Activated T-cell treated with anti-CD3 and anti-CD28 coated beads, Interleukin-2, amount 50 U/mL, for 24 hours (primary cell): ENCODE measurements around the gene TNFRSF1B.

ENCODE experiments used
- DNase-seq: peaks from one replicate; pipeline ENCODE4 v3.0.0-alpha.2; 2020
- H3K27ac Mint-ChIP-seq: 2 replicates; pipeline ENCODE4 v1.8.0; 2020; ENCODE audit warnings: mild to moderate bottlenecking, mixed read lengths
- H3K27me3 Mint-ChIP-seq: 2 replicates; pipeline ENCODE4 v1.8.0; 2020; ENCODE audit warnings: mixed read lengths
- H3K36me3 Mint-ChIP-seq: 2 replicates; pipeline ENCODE4 v1.8.0; 2020; ENCODE audit warnings: low read depth, mixed read lengths
- H3K4me1 Mint-ChIP-seq: 2 replicates; pipeline ENCODE4 v1.8.0; 2020; ENCODE audit warnings: low read depth, mixed read lengths
- H3K4me3 Mint-ChIP-seq: 2 replicates; pipeline ENCODE4 v1.8.0; 2020; ENCODE audit warnings: mild to moderate bottlenecking, moderate library complexity, mixed read lengths
- H3K9me3 Mint-ChIP-seq: 2 replicates; pipeline ENCODE4 v1.8.0; 2020; ENCODE audit warnings: mixed read lengths

Gene TNFRSF1B

DNA sequence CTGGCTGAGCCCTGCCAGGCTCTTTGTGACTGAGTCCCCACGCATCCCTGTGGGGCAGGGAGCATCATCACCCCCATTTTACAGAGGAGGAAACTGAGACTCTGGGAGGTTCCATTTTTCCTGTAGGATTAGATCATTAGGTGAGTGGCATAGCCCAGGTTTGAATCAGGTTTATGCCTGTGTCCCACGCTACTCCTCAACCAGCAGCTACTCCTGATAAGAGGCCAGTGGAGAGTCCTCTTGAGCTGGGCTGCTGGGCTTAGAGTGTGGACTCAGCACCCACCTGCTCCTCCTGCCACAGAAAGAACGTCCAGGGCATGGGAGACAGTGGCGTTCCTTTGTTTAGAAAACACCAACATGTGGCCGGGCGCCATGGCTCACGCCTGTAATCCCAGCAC lies 30.7 kb downstream of the TNFRSF1B start:
- Mint-ChIP-seq H3K36me3 (peaks cover 94% of the 10 kb centered on the region), H3K27ac (peak overlapping the region; percentile 68), H3K27me3 (no peaks in the 10 kb centered on the region)

DNA sequence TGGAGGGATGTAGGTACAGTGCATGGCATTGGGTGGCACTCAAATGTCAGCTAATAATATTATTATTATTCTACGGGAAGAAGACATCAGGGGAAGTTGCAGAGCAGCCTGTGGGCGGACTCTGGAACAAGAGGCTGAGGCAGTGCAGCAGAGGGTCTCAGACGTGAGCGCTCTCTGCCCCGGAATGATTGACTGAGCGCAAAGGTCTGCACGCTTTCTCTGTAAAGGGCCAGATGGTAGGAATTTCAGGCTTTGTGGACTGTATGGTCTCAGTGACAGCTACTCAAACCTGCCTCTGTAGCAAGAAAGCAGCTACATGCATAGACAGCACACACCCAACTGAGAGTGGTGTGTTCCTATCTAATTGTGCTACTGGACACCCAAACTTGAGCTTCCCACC lies 33.4 kb downstream of the TNFRSF1B start:
- H3K9me3 Mint-ChIP-seq: no peaks in the 10 kb centered on the region
- H3K27me3 Mint-ChIP-seq: no peaks in the 10 kb centered on the region
- H3K36me3 Mint-ChIP-seq: peaks cover 95% of the 10 kb centered on the region
- DNase-seq: no peak
- H3K4me1 Mint-ChIP-seq: peaks cover 79% of the 10 kb centered on the region
- H3K27ac Mint-ChIP-seq: peak overlapping the region; percentile 66
- no peak overlapping the region for H3K4me3 Mint-ChIP-seq

More for the DNA sequence above, 30.7 kb downstream of the TNFRSF1B start:
- no peaks in the 10 kb centered on the region for H3K9me3 Mint-ChIP-seq
- peaks cover 66% of the 10 kb centered on the region for H3K4me1 Mint-ChIP-seq
- no peak for DNase-seq
- no peak overlapping the region for H3K4me3 Mint-ChIP-seq

- Mint-ChIP-seq H3K27me3 (no peaks in the 10 kb centered on the region), H3K4me1 (peaks cover 81% of the 10 kb centered on the region), H3K9me3 (no peaks in the 10 kb centered on the region), H3K4me3 (no peak overlapping the region), H3K36me3 (peaks cover 96% of the 10 kb centered on the region), H3K27ac (peak overlapping the region; percentile 84)
- DNase-seq: no peak
These were observed 34.8 kb downstream of the TNFRSF1B start for GRCh38 chr1:12201352-12202189.

- H3K4me1 Mint-ChIP-seq: peaks cover 76% of the 10 kb centered on the region
- no peak overlapping the region for H3K4me3 Mint-ChIP-seq
- H3K9me3 Mint-ChIP-seq: no peaks in the 10 kb centered on the region
- DNase-seq: no peak
- H3K36me3 Mint-ChIP-seq: peaks cover 96% of the 10 kb centered on the region
- H3K27me3 Mint-ChIP-seq: no peaks in the 10 kb centered on the region
- peak overlapping the region; percentile 91 for H3K27ac Mint-ChIP-seq
These were observed 35.4 kb downstream of the TNFRSF1B start for GRCh38 chr1:12202190-12202497.

GRCh38 chr1:12202577-12202976 lies 35.8 kb downstream of the TNFRSF1B start:
- Mint-ChIP-seq H3K4me3 (no peak overlapping the region), H3K27ac (peak overlapping the region; percentile 91), H3K27me3 (no peaks in the 10 kb centered on the region), H3K36me3 (peaks cover 96% of the 10 kb centered on the region), H3K9me3 (no peaks in the 10 kb centered on the region), H3K4me1 (peaks cover 76% of the 10 kb centered on the region)
- no peak for DNase-seq

GRCh38 chr1:12203216-12204007 lies 36.6 kb downstream of the TNFRSF1B start:
- peaks cover 96% of the 10 kb centered on the region for H3K36me3 Mint-ChIP-seq
- H3K27me3 Mint-ChIP-seq: no peaks in the 10 kb centered on the region
- peaks cover 78% of the 10 kb centered on the region for H3K4me1 Mint-ChIP-seq
- no peaks in the 10 kb centered on the region for H3K9me3 Mint-ChIP-seq
- H3K27ac Mint-ChIP-seq: peak overlapping the region; percentile 91
- H3K4me3 Mint-ChIP-seq: peak overlapping the region; percentile 38
- DNase-seq: no peak

DNA sequence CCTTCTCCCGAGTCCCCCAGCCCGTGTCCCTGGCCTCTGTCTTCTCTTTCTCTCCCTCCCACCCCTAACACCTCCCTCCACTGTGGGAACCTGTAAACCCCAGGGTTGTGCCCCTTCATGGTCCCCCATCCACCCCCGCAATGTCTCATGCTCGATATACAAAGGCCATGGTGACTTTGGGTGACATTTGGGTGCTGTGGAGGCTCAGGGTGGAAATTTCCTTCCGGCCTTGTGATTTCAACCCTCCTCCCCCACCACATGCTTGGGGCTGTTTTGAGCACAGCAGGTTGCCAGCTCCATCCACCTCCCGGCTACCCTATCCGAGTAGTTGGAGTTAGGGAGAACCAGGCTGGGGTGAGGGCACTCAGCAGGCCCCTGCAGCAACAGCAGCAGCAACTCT lies 37.3 kb downstream of the TNFRSF1B start:
- Mint-ChIP-seq H3K4me3 (peak overlapping the region; percentile 38), H3K27me3 (no peaks in the 10 kb centered on the region), H3K36me3 (peaks cover 99% of the 10 kb centered on the region), H3K4me1 (peaks cover 83% of the 10 kb centered on the region), H3K27ac (peak overlapping the region; percentile 91), H3K9me3 (no peaks in the 10 kb centered on the region)
- DNase-seq: peak; percentile 70

DNA sequence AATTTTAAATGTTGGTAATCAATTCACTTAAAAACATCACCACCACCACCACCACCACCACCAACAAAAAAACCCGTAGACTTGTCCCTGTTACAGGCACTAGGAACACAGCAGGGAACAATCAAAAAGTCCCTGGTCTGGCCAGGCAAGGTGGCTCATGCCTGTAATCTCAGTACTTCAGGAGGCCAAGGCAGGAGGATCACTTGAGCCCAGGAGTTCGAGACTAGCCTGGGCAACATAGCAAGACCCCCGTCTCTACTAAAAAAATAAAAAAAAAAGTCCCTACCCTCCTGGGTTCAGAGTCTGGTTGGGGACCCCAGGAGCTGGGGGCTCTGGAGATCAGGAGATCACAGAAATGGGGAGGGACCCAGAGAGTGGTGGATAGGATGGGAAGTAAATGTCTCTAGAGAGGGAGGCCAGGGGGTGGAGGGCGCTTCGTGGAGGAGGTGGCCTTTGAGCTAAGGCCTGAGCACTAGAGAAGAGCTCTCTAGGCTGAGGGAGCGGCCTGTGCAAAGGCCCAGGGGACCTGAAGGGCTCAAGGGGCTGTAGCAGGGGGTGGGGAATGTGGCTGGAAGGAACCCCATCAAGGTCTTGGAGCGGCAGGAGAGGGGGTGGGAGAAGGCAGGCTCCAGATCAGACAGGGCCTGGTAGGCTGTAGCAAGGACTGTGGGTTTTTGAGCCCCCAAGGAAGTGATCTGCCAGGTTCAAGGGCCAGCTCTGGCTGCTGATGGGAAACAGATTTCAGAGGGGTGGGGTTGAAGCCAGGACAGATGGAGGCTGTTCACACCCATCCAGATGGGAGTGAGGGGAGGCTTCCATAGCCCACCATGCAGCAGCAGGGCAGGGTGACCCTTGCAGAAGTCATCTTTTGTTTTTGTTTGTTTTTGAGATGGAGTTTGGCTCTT lies 38.2 kb downstream of the TNFRSF1B start:
- Mint-ChIP-seq H3K27ac (peak overlapping the region; percentile 91), H3K27me3 (no peaks in the 10 kb centered on the region), H3K9me3 (no peaks in the 10 kb centered on the region), H3K4me3 (no peak overlapping the region), H3K36me3 (peaks cover 91% of the 10 kb centered on the region), H3K4me1 (peaks cover 83% of the 10 kb centered on the region)
- no peak for DNase-seq

GRCh38 chr1:12206238-12206637 lies 39.4 kb downstream of the TNFRSF1B start:
- H3K27me3 Mint-ChIP-seq: no peaks in the 10 kb centered on the region
- H3K27ac Mint-ChIP-seq: peak overlapping the region; percentile 91
- H3K36me3 Mint-ChIP-seq: peaks cover 79% of the 10 kb centered on the region
- no peaks in the 10 kb centered on the region for H3K9me3 Mint-ChIP-seq
- H3K4me3 Mint-ChIP-seq: no peak overlapping the region
- DNase-seq: no peak
- peaks cover 83% of the 10 kb centered on the region for H3K4me1 Mint-ChIP-seq

DNA sequence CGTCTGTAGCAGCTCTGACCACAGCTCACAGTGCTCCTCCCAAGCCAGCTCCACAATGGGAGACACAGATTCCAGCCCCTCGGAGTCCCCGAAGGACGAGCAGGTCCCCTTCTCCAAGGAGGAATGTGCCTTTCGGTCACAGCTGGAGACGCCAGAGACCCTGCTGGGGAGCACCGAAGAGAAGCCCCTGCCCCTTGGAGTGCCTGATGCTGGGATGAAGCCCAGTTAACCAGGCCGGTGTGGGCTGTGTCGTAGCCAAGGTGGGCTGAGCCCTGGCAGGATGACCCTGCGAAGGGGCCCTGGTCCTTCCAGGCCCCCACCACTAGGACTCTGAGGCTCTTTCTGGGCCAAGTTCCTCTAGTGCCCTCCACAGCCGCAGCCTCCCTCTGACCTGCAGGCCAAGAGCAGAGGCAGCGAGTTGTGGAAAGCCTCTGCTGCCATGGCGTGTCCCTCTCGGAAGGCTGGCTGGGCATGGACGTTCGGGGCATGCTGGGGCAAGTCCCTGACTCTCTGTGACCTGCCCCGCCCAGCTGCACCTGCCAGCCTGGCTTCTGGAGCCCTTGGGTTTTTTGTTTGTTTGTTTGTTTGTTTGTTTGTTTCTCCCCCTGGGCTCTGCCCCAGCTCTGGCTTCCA lies 40.1 kb downstream of the TNFRSF1B start:
- Mint-ChIP-seq H3K27ac (peak overlapping the region; percentile 91), H3K4me3 (no peak overlapping the region), H3K27me3 (no peaks in the 10 kb centered on the region), H3K4me1 (peaks cover 79% of the 10 kb centered on the region), H3K36me3 (peaks cover 72% of the 10 kb centered on the region), H3K9me3 (no peaks in the 10 kb centered on the region)
- DNase-seq: no peak

GRCh38 chr1:12208271-12208670 lies 41.5 kb downstream of the TNFRSF1B start:
- Mint-ChIP-seq H3K36me3 (peaks cover 59% of the 10 kb centered on the region), H3K4me3 (no peak overlapping the region), H3K27ac (peak overlapping the region; percentile 88), H3K4me1 (peaks cover 66% of the 10 kb centered on the region), H3K9me3 (no peaks in the 10 kb centered on the region), H3K27me3 (no peaks in the 10 kb centered on the region)
- DNase-seq: no peak

DNA sequence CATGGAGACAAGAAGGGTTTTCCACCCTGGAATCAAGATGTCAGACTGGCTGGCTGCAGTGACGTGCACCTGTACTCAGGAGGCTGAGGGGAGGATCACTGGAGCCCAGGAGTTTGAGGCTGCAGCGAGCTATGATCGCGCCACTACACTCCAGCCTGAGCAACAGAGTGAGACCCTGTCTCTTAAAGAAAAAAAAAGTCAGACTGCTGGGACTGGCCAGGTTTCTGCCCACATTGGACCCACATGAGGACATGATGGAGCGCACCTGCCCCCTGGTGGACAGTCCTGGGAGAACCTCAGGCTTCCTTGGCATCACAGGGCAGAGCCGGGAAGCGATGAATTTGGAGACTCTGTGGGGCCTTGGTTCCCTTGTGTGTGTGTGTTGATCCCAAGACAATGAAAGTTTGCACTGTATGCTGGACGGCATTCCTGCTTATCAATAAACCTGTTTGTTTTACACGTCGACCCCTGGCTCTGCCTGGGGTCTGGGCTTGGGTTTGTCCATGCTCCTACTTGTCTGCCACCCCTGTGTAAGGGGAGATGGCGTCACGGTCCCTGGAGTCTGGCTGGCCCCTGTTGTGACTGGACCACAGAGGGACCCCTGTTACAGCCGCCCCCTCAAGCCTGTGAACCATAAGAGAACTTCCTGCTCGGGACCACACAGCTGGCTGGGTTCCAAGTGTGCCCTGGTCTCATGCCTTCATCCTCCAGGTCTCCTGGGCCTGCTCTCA lies 42.1 kb downstream of the TNFRSF1B start:
- Mint-ChIP-seq H3K4me1 (peaks cover 60% of the 10 kb centered on the region), H3K9me3 (no peaks in the 10 kb centered on the region), H3K36me3 (peaks cover 53% of the 10 kb centered on the region), H3K27me3 (no peaks in the 10 kb centered on the region), H3K27ac (peak overlapping the region; percentile 88), H3K4me3 (no peak overlapping the region)
- peak; percentile 92 for DNase-seq

DNA sequence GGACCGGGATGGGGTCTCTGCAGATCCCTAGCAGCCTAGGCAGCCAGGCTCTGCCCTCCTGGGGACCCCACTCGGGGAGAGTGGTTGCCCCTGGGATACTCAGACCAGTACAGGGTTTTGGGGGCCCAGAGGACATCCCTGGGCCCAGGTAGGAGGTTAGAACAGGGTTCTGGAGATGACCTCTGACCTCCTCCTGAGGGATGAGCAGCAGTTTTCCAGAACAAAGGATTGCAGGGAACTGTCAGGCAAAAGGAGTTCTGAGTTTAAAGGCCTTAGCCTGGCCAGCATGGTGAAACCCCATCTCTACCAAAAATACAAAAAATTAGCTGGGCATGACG lies 42.7 kb downstream of the TNFRSF1B start:
- H3K27ac Mint-ChIP-seq: peak overlapping the region; percentile 88
- H3K36me3 Mint-ChIP-seq: peaks cover 47% of the 10 kb centered on the region
- H3K27me3 Mint-ChIP-seq: no peaks in the 10 kb centered on the region
- no peak for DNase-seq
- peaks cover 54% of the 10 kb centered on the region for H3K4me1 Mint-ChIP-seq
- H3K9me3 Mint-ChIP-seq: no peaks in the 10 kb centered on the region
- no peak overlapping the region for H3K4me3 Mint-ChIP-seq
